ENCODE measurements around the gene PINK1.
"Not testable (repeated sequence)": the region's sequence is repeated elsewhere in the genome, so short reads cannot be mapped to it uniquely, and the experiment has no call there.

The PINK1 gene

GRCh38 chr1:20648438-20648837 is 15.2 kb downstream of the PINK1 start:
- no peak for DNase-seq

- no peak for DNase-seq
Observed at GRCh38 chr1:20648946-20649345, 15.7 kb downstream of the PINK1 start.

- DNase-seq, result no peak
Observed at GRCh38 chr1:20652300-20652699, 19.0 kb downstream of the PINK1 start.

- no peak for DNase-seq
Observed at GRCh38 chr1:20654104-20654690, 20.9 kb downstream of the PINK1 start.

GRCh38 chr1:20657024-20657423 is 23.8 kb downstream of the PINK1 start:
- DNase-seq, result no peak

GRCh38 chr1:20658166-20658915 is 25.1 kb downstream of the PINK1 start:
- no peak for DNase-seq

GRCh38 chr1:20660363-20660762 is 27.1 kb downstream of the PINK1 start:
- DNase-seq, result peak in 1 of 3 donors; percentile 18

GRCh38 chr1:20660847-20661206 is 27.6 kb downstream of the PINK1 start:
- DNase-seq, result peak; percentile 45 to 61 (median 51)

GRCh38 chr1:20661207-20662109 is 28.2 kb downstream of the PINK1 start, which contains the start of gene DDOST:
TSS of gene DDOST (minus strand) at chr1:20661369. CDS start at chr1:20661350, 19 bp downstream.
- peak; percentile 97 to 98 (median 97) for DNase-seq

- no peak for DNase-seq
Observed at GRCh38 chr1:20662110-20662475, 28.8 kb downstream of the PINK1 start.

- DNase-seq, result no peak
Observed at GRCh38 chr1:20663365-20663764, 30.1 kb downstream of the PINK1 start.

GRCh38 chr1:20663969-20664715 is 30.9 kb downstream of the PINK1 start:
- no peak for DNase-seq

- peak; percentile 44 to 55 (median 52) for DNase-seq
Observed at GRCh38 chr1:20665726-20666125, 32.5 kb downstream of the PINK1 start.

- no peak for DNase-seq
Observed at GRCh38 chr1:20666146-20666545, 32.9 kb downstream of the PINK1 start.

- peak in 1 of 3 donors; percentile 23 for DNase-seq
Observed at GRCh38 chr1:20666804-20667203, 33.5 kb downstream of the PINK1 start.

- no peak for DNase-seq
Observed at GRCh38 chr1:20668581-20668980, 35.3 kb downstream of the PINK1 start.

- DNase-seq, result no peak
Observed at GRCh38 chr1:20670936-20671335, 37.7 kb downstream of the PINK1 start.

GRCh38 chr1:20672265-20672632 is 39.0 kb downstream of the PINK1 start:
- DNase-seq, result no peak

GRCh38 chr1:20673626-20674025 is 40.4 kb downstream of the PINK1 start:
- DNase-seq, result not testable (repeated sequence)

- no peak for DNase-seq
Observed at GRCh38 chr1:20678599-20678998, 45.3 kb downstream of the PINK1 start.

- no peak for DNase-seq
Observed at GRCh38 chr1:20680269-20680668, 47.0 kb downstream of the PINK1 start.

- DNase-seq, result no peak
Observed at GRCh38 chr1:20681999-20682398, 48.7 kb downstream of the PINK1 start.
